A673 (cell line): Measurements from ENCODE around the gene LNPEP. TPM values are rescaled to one million over a fixed set of nuclear protein-coding genes. Genes with fewer than 3 reads are reported as not detected.

ENCODE experiments used
- BruUV-seq: library from RNA; stranded (reverse); fragments of 400-500 nt; replicated peaks from 2 replicates; lab custom pipeline; 2021; lab: Mats Ljungman, UMichigan
- CTCF ChIA-PET: fragments of 300-600 bp; sonication (Branson Sonifier 250); formaldehyde crosslinking; loops from one replicate; lab custom pipeline; 2022; ENCODE audit warnings: antibody characterized with exemption; lab: Charles Lee
- POLR2A ChIA-PET: fragments of 300-600 bp; sonication (Branson Sonifier 250); formaldehyde crosslinking; loops from one replicate; lab custom pipeline; 2022; ENCODE audit warnings: antibody characterized with exemption; ENCODE audit not compliant: low non-redundant PET; lab: Charles Lee
- DNase-seq: peaks from one replicate; pipeline ENCODE4 v3.0.0-alpha.2; 2015; ENCODE audit warnings: low spot score
- H3K27ac ChIP-seq: fragments of 200-600 bp; sonication (generic); 2 replicates; pipeline ENCODE4 v1.5.1; 2016; ENCODE audit warnings: mixed run types, low read depth, mild to moderate bottlenecking, mixed read lengths, antibody characterized with exemption, low read length; ENCODE audit not compliant: poor library complexity, severe bottlenecking
- H3K27me3 ChIP-seq: fragments of 200-600 bp; sonication (generic); replicated peaks from 2 replicates; pipeline ENCODE4 v1.6.1; 2017; ENCODE audit warnings: mixed run types, low read depth, mild to moderate bottlenecking, mixed read lengths, antibody characterized with exemption, low read length; ENCODE audit not compliant: insufficient read depth, poor library complexity
- H3K36me3 ChIP-seq: fragments of 200-600 bp; sonication (generic); 2 replicates; pipeline ENCODE4 v1.6.1; 2016; ENCODE audit warnings: mixed run types, mild to moderate bottlenecking, mixed read lengths, antibody characterized with exemption, low read length; ENCODE audit not compliant: insufficient read depth, poor library complexity, severe bottlenecking
- H3K4me1 ChIP-seq: fragments of 200-600 bp; sonication (generic); 2 replicates; pipeline ENCODE4 v1.6.1; 2017; ENCODE audit warnings: mixed run types, mild to moderate bottlenecking, mixed read lengths, antibody characterized with exemption, low read length; ENCODE audit not compliant: insufficient read depth, poor library complexity, severe bottlenecking
- H3K4me3 ChIP-seq: fragments of 200-600 bp; sonication (generic); 2 replicates; pipeline ENCODE4 v1.5.1; 2016; ENCODE audit warnings: low read depth, mixed run types, mild to moderate bottlenecking, mixed read lengths, low read length; ENCODE audit not compliant: poor library complexity, severe bottlenecking
- H3K9me3 ChIP-seq: fragments of 200-600 bp; sonication (generic); 2 replicates; pipeline ENCODE4 v1.6.1; 2016; ENCODE audit warnings: mixed run types, low read depth, mild to moderate bottlenecking, mixed read lengths, antibody characterized with exemption, low read length; ENCODE audit not compliant: poor library complexity, severe bottlenecking
- CTCF ChIP-seq: fragments of 300-800, 200-600 bp; sonication (generic); conservative IDR thresholded peaks from 2 replicates; pipeline ENCODE4 v1.5.1; 2017; ENCODE audit warnings: low read depth, mild to moderate bottlenecking, antibody characterized with exemption, low read length, moderate library complexity, mixed read lengths
- EZH2 ChIP-seq: fragments of 200-600 bp; sonication (generic); IDR thresholded peaks from 2 replicates; pipeline ENCODE4 v1.6.1; 2017; ENCODE audit warnings: borderline replicate concordance, low read depth, mild to moderate bottlenecking, mixed read lengths, antibody characterized with exemption, low read length; ENCODE audit not compliant: poor library complexity, severe bottlenecking
- intact Hi-C: fragments of 100-400 bp; cut with micrococcal nuclease; formaldehyde crosslinking; loops from one replicate; pipeline ENCODE4 v1.10.0; 2022; ENCODE audit not compliant: unreplicated experiment
- total RNA-seq: library from RNA; stranded (reverse); gene quantifications from 2 replicates; pipeline ENCODE4 v1.2.3, GENCODE V29; 2021

Gene LNPEP
- total RNA-seq, 1 experiment from 2014 or later, result 10.3 TPM

- POLR2A ChIA-PET, result no interaction called here
Observed at GRCh38 chr5:96927008-96927407, 8.9 kb upstream of the LNPEP start.

GRCh38 chr5:96928931-96929708 is 6.8 kb upstream of the LNPEP start:
- H3K9me3 ChIP-seq, result no peaks in the 10 kb centered on the region
- intact Hi-C loops, result no loop called here
- no peak for DNase-seq
- no peaks in the 10 kb centered on the region for H3K27me3 ChIP-seq
- H3K36me3 ChIP-seq, result no peaks in the 10 kb centered on the region
- no peak overlapping the region for H3K27ac ChIP-seq
- BruUV-seq, result no TSS peak
- no peak for TF ChIP-seq CTCF
- no peak for TF ChIP-seq EZH2
- ChIA-PET CTCF (no interaction called here), POLR2A (no interaction called here)
- H3K4me1 ChIP-seq, result peaks cover 21% of the 10 kb centered on the region
- H3K4me3 ChIP-seq, result no peak overlapping the region

More at GRCh38 chr5:96927008-96927407, 8.9 kb upstream of the LNPEP start:
- Histone ChIP-seq H3K4me3 (no peak overlapping the region), H3K4me1 (peaks cover 1% of the 10 kb centered on the region), H3K9me3 (no peaks in the 10 kb centered on the region), H3K36me3 (no peaks in the 10 kb centered on the region), H3K27ac (no peak overlapping the region), H3K27me3 (no peaks in the 10 kb centered on the region)
- no TSS peak for BruUV-seq
- TF ChIP-seq CTCF (no peak), EZH2 (no peak)
- no peak for DNase-seq
- CTCF ChIA-PET, result interaction anchor here (0.5 kb wide), 1 partner anchor 232 kb away, joined by 5 read pairs; no protein-coding TSS in a partner anchor
- intact Hi-C loops, result no loop called here

GRCh38 chr5:96930058-96930457 is 5.8 kb upstream of the LNPEP start:
- Histone ChIP-seq H3K27ac (no peak overlapping the region), H3K4me1 (peaks cover 24% of the 10 kb centered on the region), H3K4me3 (no peak overlapping the region), H3K9me3 (no peaks in the 10 kb centered on the region), H3K36me3 (no peaks in the 10 kb centered on the region), H3K27me3 (no peaks in the 10 kb centered on the region)
- ChIA-PET POLR2A (interaction anchor here (0.6 kb wide), 1 partner anchor 676 kb away, joined by 9 read pairs; no protein-coding TSS in a partner anchor), CTCF (no interaction called here)
- intact Hi-C loops, result no loop called here
- TF ChIP-seq EZH2, result no peak
- TF ChIP-seq CTCF, result no peak
- no TSS peak for BruUV-seq
- DNase-seq, result no peak
